ENCODE data around the gene ERVH48-1. TPM values are rescaled to one million over a fixed set of nuclear protein-coding genes. Genes with fewer than 3 reads are reported as not detected.
"Not testable (repeated sequence)": the region's sequence is repeated elsewhere in the genome, so short reads cannot be mapped to it uniquely, and the experiment has no call there.

ERVH48-1 gene
- total RNA-seq, 1 experiment from 2014 or later: not detected

DNA sequence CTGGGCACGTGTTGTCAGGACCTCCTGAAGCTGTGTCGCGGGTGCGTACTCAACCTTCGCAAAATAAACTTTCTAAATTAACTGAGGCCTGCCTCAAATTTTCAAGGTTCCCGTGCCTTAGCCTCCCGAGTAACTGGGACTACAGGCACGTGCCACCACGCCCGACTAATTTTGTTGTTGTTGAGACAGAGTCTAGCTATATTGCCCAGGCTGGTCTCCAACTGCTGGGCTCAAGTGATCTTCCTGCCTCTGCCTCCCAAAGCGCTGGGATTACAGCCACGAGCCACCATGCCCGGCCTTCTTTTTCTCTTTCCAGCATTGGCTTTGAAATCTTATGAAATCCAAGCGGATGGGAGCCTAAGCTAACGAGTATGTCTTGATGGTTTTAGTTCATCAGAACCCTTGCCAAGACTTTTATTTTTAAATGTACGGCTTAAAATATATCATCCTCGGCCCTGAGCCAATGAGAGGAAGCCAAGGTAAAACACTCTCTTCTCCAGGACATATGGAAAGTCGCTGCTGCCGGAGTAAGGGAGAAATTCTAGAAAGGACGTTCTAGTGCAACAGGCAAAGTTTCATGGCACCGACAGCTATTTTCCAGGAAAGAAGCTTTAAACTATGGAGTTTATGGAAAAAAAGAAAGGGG is 12.7 kb upstream of the ERVH48-1 start:
- intact Hi-C loops (cut with micrococcal nuclease): no loop called here
- ChIA-PET POLR2A (interaction anchor here (0.6 to 2.1 kb wide), 2 partner anchors 18 to 36 kb away, joined by 3 to 6 read pairs; partner anchors contain the start of gene PKNOX1), CTCF (no interaction called here)
- no peak overlapping the region for H3K4me3 Mint-ChIP-seq (ENCODE audit: unreplicated experiment)
- no peaks in the 10 kb centered on the region for H3K27me3 Mint-ChIP-seq (ENCODE audit: insufficient read depth, unreplicated experiment)
- H3K9me3 Mint-ChIP-seq (ENCODE audit: unreplicated experiment): no peaks in the 10 kb centered on the region
- no peaks in the 10 kb centered on the region for H3K36me3 Mint-ChIP-seq (ENCODE audit: insufficient read depth, unreplicated experiment)
- TF ChIP-seq CTCF (IDR thresholded peaks at IDR 0.05; ENCODE audit: unreplicated experiment): no peak
- no peak overlapping the region for H3K27ac Mint-ChIP-seq (ENCODE audit: low read depth, unreplicated experiment)
- DNase-seq (ENCODE audit: unreplicated experiment): no peak
- H3K4me1 Mint-ChIP-seq (ENCODE audit: insufficient read depth, unreplicated experiment): peaks cover 24% of the 10 kb centered on the region
- no TSS peak for BruUV-seq (replicated peaks)

DNA sequence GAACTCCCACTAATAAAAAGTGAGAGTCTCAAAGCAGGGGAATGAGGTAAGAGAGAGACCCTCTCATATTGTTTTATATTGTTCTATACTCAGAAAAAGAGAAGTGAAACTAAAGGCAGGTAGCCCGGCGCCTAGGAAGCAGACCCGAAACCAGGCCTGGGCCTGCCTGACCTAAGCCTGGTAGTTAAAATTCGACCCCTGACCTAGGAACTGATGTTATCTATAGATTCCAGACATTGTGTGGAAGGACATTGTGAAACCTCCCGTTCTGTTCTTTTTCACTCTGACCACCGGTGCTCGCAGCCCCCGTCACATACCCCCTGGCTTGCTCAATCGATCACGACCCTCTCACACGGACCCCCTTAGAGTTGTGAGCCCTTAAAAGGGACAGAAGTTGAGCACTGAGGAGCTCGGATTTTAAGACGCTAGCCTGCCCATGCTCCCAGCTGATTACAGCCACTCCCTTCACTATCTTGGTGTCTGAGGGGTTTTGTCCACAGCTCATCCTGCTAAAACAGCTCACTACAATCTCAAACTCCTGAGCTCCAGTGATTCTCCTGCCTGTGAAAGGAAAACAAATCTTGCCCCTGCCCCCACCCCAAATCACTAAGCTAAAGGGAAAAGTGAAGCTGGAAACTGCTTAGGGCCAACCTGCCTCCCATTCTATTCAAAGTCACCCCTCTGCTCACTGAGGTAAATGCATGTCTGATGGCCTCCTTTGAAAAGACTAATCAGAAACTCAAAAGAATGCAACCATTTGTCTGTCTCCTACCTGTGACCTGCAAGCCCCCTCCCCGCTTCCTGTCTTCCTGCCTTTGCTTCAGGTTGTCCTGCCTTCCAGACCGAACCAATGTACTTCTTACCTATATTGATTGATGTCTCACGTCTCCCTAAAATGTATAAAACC is 11.9 kb upstream of the ERVH48-1 start:
- H3K9me3 Mint-ChIP-seq (ENCODE audit: unreplicated experiment); DNase-seq (ENCODE audit: unreplicated experiment); H3K27me3 Mint-ChIP-seq (ENCODE audit: insufficient read depth, unreplicated experiment); H3K27ac Mint-ChIP-seq (ENCODE audit: low read depth, unreplicated experiment); intact Hi-C loops (cut with micrococcal nuclease); H3K4me3 Mint-ChIP-seq (ENCODE audit: unreplicated experiment); H3K36me3 Mint-ChIP-seq (ENCODE audit: insufficient read depth, unreplicated experiment); CTCF ChIA-PET; BruUV-seq (replicated peaks): not testable (repeated sequence)
- POLR2A ChIA-PET: interaction anchor here (2.1 kb wide), 1 partner anchor 37 kb away, joined by 6 read pairs; the partner anchor contains the start of gene PKNOX1
- H3K4me1 Mint-ChIP-seq (ENCODE audit: insufficient read depth, unreplicated experiment): peaks cover 21% of the 10 kb centered on the region

- H3K27ac Mint-ChIP-seq (ENCODE audit: low read depth, unreplicated experiment); H3K4me3 Mint-ChIP-seq (ENCODE audit: unreplicated experiment); DNase-seq (ENCODE audit: unreplicated experiment); H3K9me3 Mint-ChIP-seq (ENCODE audit: unreplicated experiment); BruUV-seq (replicated peaks); CTCF ChIA-PET; H3K27me3 Mint-ChIP-seq (ENCODE audit: insufficient read depth, unreplicated experiment); intact Hi-C loops (cut with micrococcal nuclease); H3K36me3 Mint-ChIP-seq (ENCODE audit: insufficient read depth, unreplicated experiment): not testable (repeated sequence)
- POLR2A ChIA-PET: interaction anchor here (2.1 kb wide), 1 partner anchor 38 kb away, joined by 6 read pairs; the partner anchor contains the start of gene PKNOX1
- H3K4me1 Mint-ChIP-seq (ENCODE audit: insufficient read depth, unreplicated experiment): peaks cover 11% of the 10 kb centered on the region
Observed at GRCh38 chr21:42936360-42936759, 10.9 kb upstream of the ERVH48-1 start.

- H3K4me1 Mint-ChIP-seq (ENCODE audit: insufficient read depth, unreplicated experiment); CTCF ChIA-PET; H3K9me3 Mint-ChIP-seq (ENCODE audit: unreplicated experiment); H3K27me3 Mint-ChIP-seq (ENCODE audit: insufficient read depth, unreplicated experiment); H3K36me3 Mint-ChIP-seq (ENCODE audit: insufficient read depth, unreplicated experiment); DNase-seq (ENCODE audit: unreplicated experiment); POLR2A ChIA-PET; H3K27ac Mint-ChIP-seq (ENCODE audit: low read depth, unreplicated experiment); BruUV-seq (replicated peaks); H3K4me3 Mint-ChIP-seq (ENCODE audit: unreplicated experiment); intact Hi-C loops (cut with micrococcal nuclease): not testable (repeated sequence)
Observed at GRCh38 chr21:42933973-42934372, 8.5 kb upstream of the ERVH48-1 start.

DNA sequence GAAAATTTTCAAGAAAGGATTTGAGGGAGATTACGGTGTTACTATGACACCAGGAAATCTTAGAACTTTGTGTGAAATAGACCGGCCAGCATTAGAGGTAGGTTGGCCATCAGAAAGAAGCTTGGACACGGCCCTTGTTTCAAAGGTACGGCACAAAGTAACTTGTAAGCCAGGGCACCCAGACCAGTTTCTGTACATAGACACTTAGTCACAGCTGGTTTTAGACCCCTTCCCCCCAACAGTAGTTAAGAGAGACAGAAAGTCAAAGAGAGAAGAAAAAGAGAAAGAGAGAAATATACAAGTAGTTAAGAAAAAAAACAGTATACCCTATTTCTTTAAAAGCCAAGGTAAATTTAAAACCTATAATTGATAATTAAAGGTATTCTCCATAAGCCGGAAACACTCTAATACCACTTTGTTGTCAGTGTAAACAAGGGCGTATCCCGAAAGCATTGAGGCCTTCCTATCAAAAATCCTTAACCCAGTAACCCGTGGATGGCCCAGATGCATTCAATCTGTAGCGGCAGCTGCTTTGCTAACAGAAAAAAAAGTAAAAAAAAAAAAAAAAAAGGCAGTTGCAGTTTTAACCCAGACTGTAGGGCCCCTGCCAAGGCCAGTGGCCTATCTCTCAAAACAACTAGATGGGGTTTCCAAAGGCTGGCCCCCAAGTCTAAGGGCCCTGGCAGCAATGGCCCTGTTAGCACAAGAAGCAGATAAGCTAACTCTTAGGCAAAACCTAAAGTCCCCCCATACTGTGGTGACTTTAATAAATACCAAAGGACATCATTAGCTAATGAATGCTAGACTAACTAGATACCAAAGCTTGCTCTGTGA is 7.9 kb upstream of the ERVH48-1 start:
- intact Hi-C loops (cut with micrococcal nuclease); H3K27ac Mint-ChIP-seq (ENCODE audit: low read depth, unreplicated experiment); H3K4me3 Mint-ChIP-seq (ENCODE audit: unreplicated experiment); BruUV-seq (replicated peaks); H3K36me3 Mint-ChIP-seq (ENCODE audit: insufficient read depth, unreplicated experiment); H3K9me3 Mint-ChIP-seq (ENCODE audit: unreplicated experiment); DNase-seq (ENCODE audit: unreplicated experiment); H3K4me1 Mint-ChIP-seq (ENCODE audit: insufficient read depth, unreplicated experiment); H3K27me3 Mint-ChIP-seq (ENCODE audit: insufficient read depth, unreplicated experiment); CTCF ChIA-PET; POLR2A ChIA-PET: not testable (repeated sequence)

DNA sequence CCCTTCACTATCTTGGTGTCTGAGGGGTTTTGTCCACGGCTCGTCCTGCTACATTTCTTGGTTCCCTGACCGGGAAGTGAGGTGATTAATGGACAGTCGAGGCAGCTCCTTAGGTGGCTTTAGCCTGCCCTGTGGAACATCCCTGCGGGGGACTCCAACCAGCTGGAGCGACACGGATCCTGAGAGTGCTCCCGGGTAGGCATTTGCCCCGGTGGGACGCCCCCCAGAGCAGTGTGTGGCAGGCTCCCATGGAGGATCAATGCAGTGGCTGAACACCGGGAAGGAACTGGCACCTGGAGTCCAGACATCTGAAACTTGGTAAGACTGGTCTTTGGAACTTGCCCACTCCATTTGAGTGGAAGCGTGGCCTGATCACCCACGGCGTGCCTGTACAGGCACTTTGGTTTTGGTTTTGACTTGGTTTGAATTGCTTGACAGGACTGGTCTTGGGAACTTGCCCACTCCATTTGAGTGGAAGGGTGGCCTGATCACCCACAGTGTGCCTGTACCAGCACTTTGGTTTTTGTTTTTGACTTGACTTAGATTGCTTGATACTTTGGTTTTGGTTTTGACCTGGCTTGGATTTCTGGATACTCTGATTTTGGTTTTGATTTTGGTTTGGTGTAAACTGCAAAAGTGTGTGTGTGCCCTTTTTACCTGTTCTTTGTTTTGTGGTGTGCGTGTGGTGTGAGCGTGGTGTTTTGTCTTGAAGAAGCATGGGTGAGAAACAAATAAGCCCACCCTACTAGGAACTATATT is 7.1 kb upstream of the ERVH48-1 start:
- H3K27me3 Mint-ChIP-seq (ENCODE audit: insufficient read depth, unreplicated experiment); BruUV-seq (replicated peaks); H3K9me3 Mint-ChIP-seq (ENCODE audit: unreplicated experiment); CTCF ChIA-PET; H3K4me1 Mint-ChIP-seq (ENCODE audit: insufficient read depth, unreplicated experiment); intact Hi-C loops (cut with micrococcal nuclease); H3K4me3 Mint-ChIP-seq (ENCODE audit: unreplicated experiment); H3K27ac Mint-ChIP-seq (ENCODE audit: low read depth, unreplicated experiment); H3K36me3 Mint-ChIP-seq (ENCODE audit: insufficient read depth, unreplicated experiment); DNase-seq (ENCODE audit: unreplicated experiment): not testable (repeated sequence)
- POLR2A ChIA-PET: interaction anchor here (1.0 kb wide), 1 partner anchor 12 kb away, joined by 4 read pairs; no protein-coding TSS in a partner anchor
